K562 (cell line): ENCODE results near the gene CSMD2. TPM values are rescaled to one million over a fixed set of nuclear protein-coding genes. Genes with fewer than 3 reads are reported as not detected.

Experiments
- ATAC-seq: fragments of 200-7000 bp; cut with Tn5 transposase; 3 replicates; pipeline ENCODE4 v1.9.1; 2020; ENCODE audit warnings: moderate library complexity
- BruUV-seq: library from RNA; stranded (reverse); fragments of 400-500 nt; replicated peaks from 2 replicates; lab custom pipeline; 2021; lab: Mats Ljungman, UMichigan
- CTCF ChIA-PET: fragments of 300-600 bp; formaldehyde crosslinking; extraction: SDS; loops from one replicate; lab custom pipeline; 2021; ENCODE audit warnings: low intra/inter-chr PET ratio; lab: Yijun Ruan, JAX
- POLR2A ChIA-PET: fragments of 300-600, 350-650 bp; sonication (Branson Sonifier 250); formaldehyde crosslinking; extraction: SDS; loops from one replicate; lab custom pipeline; 2021; ENCODE audit warnings: antibody characterized with exemption, inconsistent platforms; lab: Yijun Ruan, JAX
- DNase-seq, 4 experiments: peaks; one replicate each; pipeline versions ENCODE4 v3.0.0 to v3.0.0-alpha.2; 2011 to 2018; ENCODE audit warnings: low spot score in 3 of 4, mixed read lengths in 3 of 4; ENCODE audit errors: extremely low read depth in 1 of 4
- FAIRE-seq: peaks from 2 replicates; lab custom pipeline; 2011; peaks lifted over from hg19 to GRCh38; lab: Jason Lieb, UNC
- H2AFZ ChIP-seq: 2 replicates; pipeline ENCODE4 v1.6.0; 2011; ENCODE audit warnings: low read depth, low read length, control low read depth, inconsistent platforms
- H3K27ac ChIP-seq: fragments of 200-600 bp; 3 replicates; pipeline ENCODE4 v1.8.0; 2011; ENCODE audit warnings: low read depth, mild to moderate bottlenecking, control low read depth, inconsistent platforms, low read length, moderate library complexity, mixed read lengths; ENCODE audit errors: extremely low read depth
- H3K27me3 ChIP-seq, 2 experiments: fragments of 300-600 bp in 1 of 2; 2 replicates in 1 of 2; 3 replicates in 1 of 2; pipeline versions ENCODE4 v1.6.0 to v1.8.0; 2011; ENCODE audit warnings: inconsistent platforms in 2 of 2, low read length in 2 of 2, mild to moderate bottlenecking in 1 of 2, mixed read lengths in 1 of 2, moderate library complexity in 1 of 2; ENCODE audit not compliant: control insufficient read depth in 2 of 2, insufficient read depth in 2 of 2
- H3K36me3 ChIP-seq: fragments of 300-600 bp; 3 replicates; pipeline ENCODE4 v1.8.0; 2011; ENCODE audit warnings: mild to moderate bottlenecking, low read length, inconsistent platforms; ENCODE audit not compliant: control insufficient read depth, insufficient read depth
- H3K4me1 ChIP-seq, 2 experiments: fragments of 200-600 bp in 1 of 2; replicated peaks in 1 of 2; 2 replicates in 1 of 2; 3 replicates in 1 of 2; pipeline versions ENCODE4 v1.5.1 to v1.8.0; 2011; ENCODE audit warnings: inconsistent platforms in 2 of 2, low read length in 2 of 2, mild to moderate bottlenecking in 1 of 2, mixed read lengths in 1 of 2, moderate library complexity in 1 of 2; ENCODE audit not compliant: control insufficient read depth in 2 of 2, insufficient read depth in 2 of 2
- H3K4me2 ChIP-seq: 2 replicates; pipeline ENCODE4 v1.6.1; 2011; ENCODE audit warnings: low read length, control low read depth, inconsistent platforms, mixed read lengths; ENCODE audit not compliant: insufficient read depth
- H3K4me3 ChIP-seq: fragments of 200-600 bp; sonication (generic), shearing (Covaris generic); 2 replicates; pipeline ENCODE4 v1.5.1; 2016; ENCODE audit warnings: control low read depth, inconsistent platforms
- H3K79me2 ChIP-seq: fragments of 200-600 bp; 3 replicates; pipeline ENCODE4 v1.8.0; 2011; ENCODE audit warnings: low read length, inconsistent platforms; ENCODE audit not compliant: control insufficient read depth, insufficient read depth
- H3K9ac ChIP-seq, 2 experiments: 2 replicates each; pipeline versions ENCODE4 v1.6.0 to v1.6.1; 2011; ENCODE audit warnings: low read depth in 2 of 2, low read length in 2 of 2, control low read depth in 1 of 2, inconsistent platforms in 1 of 2, mild to moderate bottlenecking in 1 of 2, mixed read lengths in 1 of 2; ENCODE audit not compliant: insufficient read depth in 1 of 2
- H3K9me1 ChIP-seq: one replicate; pipeline ENCODE4 v1.6.0; 2011; ENCODE audit warnings: inconsistent platforms, mild to moderate bottlenecking, low read length, moderate library complexity; ENCODE audit not compliant: control insufficient read depth, insufficient read depth
- H3K9me3 ChIP-seq: replicated peaks from 2 replicates; pipeline ENCODE4 v1.5.1; 2011; ENCODE audit warnings: low read depth, low read length, inconsistent platforms; ENCODE audit not compliant: control insufficient read depth, insufficient read depth
- H4K20me1 ChIP-seq: replicated peaks from 2 replicates; pipeline ENCODE4 v1.6.1; 2011; ENCODE audit warnings: low read length, inconsistent platforms, mixed read lengths; ENCODE audit not compliant: control insufficient read depth, insufficient read depth
- MXI1 ChIP-seq: IDR thresholded peaks from 2 replicates; pipeline ENCODE4 v1.6.1; 2011; ENCODE audit warnings: low read depth, mild to moderate bottlenecking, improper control_type of control experiment, low read length
- PHB ChIP-seq: fragments of 250-450 bp; sonication (Bioruptor Pico); IDR thresholded peaks from 2 replicates; pipeline ENCODE4 v1.5.0; 2021
- SAFB ChIP-seq: fragments of 200-400 bp; formaldehyde crosslinking; IDR thresholded peaks from 2 replicates; pipeline ENCODE4 v1.6.1; 2017; ENCODE audit warnings: low read depth, low read length, borderline replicate concordance
- SNIP1 ChIP-seq: fragments of 450-650 bp; IDR thresholded peaks from 2 replicates; pipeline ENCODE4 v1.7.1; 2017; ENCODE audit warnings: low read depth, mild to moderate bottlenecking
- TARDBP ChIP-seq: fragments of 450-650 bp; IDR thresholded peaks from 2 replicates; pipeline ENCODE4 v1.6.1; 2016
- XRCC4 ChIP-seq: IDR thresholded peaks from one replicate; pipeline ENCODE4 v1.6.1; 2011; ENCODE audit not compliant: insufficient read depth, insufficient read length; ENCODE audit errors: extremely low read depth
- ZNF165 ChIP-seq: fragments of 250-450 bp; sonication (Bioruptor Pico); IDR thresholded peaks from 2 replicates; pipeline ENCODE4 v1.4.0; 2020; ENCODE audit warnings: borderline replicate concordance
- whole genome bisulfite sequencing: fragments of 100-300 bp; shearing (Covaris generic); methylation state at CpG from one replicate; pipeline ENCODE4 v1.1.6; 2016; ENCODE audit warnings: low coverage, mixed read lengths; ENCODE audit not compliant: insufficient coverage; ENCODE audit errors: missing lambda C conversion rate; 5-methylcytosine and 5-hydroxymethylcytosine counted together
- in situ Hi-C: fragments of 300-500 bp; cut with MboI; formaldehyde crosslinking; loops from 4 replicates; pipeline ENCODE4 v1.15.0; 2018; ENCODE audit warnings: inconsistent platforms, mixed read lengths
- intact Hi-C: fragments of 100-400 bp; cut with micrococcal nuclease; formaldehyde crosslinking; loops from 2 replicates; pipeline ENCODE4 v1.14.2; 2022
- polyA plus RNA-seq, 8 experiments: library from polyadenylated mRNA; depleted of rRNA in 4 of 8; stranded (reverse) in 5 of 8; unstranded in 3 of 8; fragments of >200 nt; fragmentation: Nextera tagmentation in 2 of 8; fragmentation: Illumina TruSeq in 1 of 8; extraction: Ambion mirVana in 2 of 8; extraction: Trizol in 1 of 8; gene quantifications; 2 replicates each; pipeline versions ENCODE4 v1.2.1 to v1.2.3, GENCODE V29; 2011 to 2014; ENCODE audit warnings: inconsistent platforms in 1 of 8, missing spikeins in 1 of 8
- total RNA-seq, 7 experiments: library from RNA; depleted of rRNA in 6 of 7; stranded (reverse); fragments of >200 nt in 6 of 7; fragmentation: Illumina TruSeq in 2 of 7; extraction: Trizol in 2 of 7; gene quantifications; 2 replicates each; pipeline versions ENCODE4 v1.2.1 to v1.2.3, GENCODE V29; 2011 to 2021; ENCODE audit warnings: low replicate concordance in 1 of 7
- TF ChIP-seq, protein P1 (sequence below): fragments of 450-650 bp; IDR thresholded peaks from 2 replicates; pipeline ENCODE4 v1.6.1; 2017; ENCODE audit warnings: mild to moderate bottlenecking, moderate library complexity
- TF ChIP-seq, protein P2 (sequence below): sonication (generic); formaldehyde crosslinking; IDR thresholded peaks from 2 replicates; pipeline ENCODE4 v1.8.0; 2022; ENCODE audit warnings: mild to moderate bottlenecking, missing genetic modification reagents

CSMD2 gene
- total and polyA plus RNA-seq, 9 of the 15 experiments (the other 6 are each of a cell fraction or from before 2014, with no cell fraction given), result not detected

DNA sequence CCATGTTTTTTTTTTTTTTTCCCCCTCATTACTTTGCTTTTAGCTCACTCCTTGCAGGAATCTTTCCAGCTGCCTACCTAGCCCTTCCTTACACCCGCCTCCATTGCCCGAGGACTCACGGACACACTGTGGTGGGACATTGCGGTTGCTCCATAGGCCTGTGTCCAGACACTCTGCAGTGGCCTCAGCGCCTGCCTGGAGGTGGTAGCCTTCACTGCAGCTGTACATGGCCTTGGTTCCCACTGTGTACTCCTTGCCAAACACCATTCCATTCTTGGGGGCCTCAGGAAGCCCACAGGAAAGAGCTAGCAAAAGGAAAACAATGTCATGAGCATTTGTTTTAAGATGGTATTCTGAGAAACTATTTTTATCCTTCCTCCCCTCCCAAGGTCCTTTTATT, 592.6 kb downstream of the CSMD2 start:
- Histone ChIP-seq H3K9me1 (no peaks in the 10 kb centered on the region), H3K27ac (no peak overlapping the region), H4K20me1 (no peaks in the 10 kb centered on the region), H3K79me2 (no peaks in the 10 kb centered on the region), H3K4me2 (no peak overlapping the region), H3K9me3 (no peaks in the 10 kb centered on the region), H3K4me1 (no peaks in the 10 kb centered on the region), H2AFZ (no peak overlapping the region), H3K36me3 (no peaks in the 10 kb centered on the region), H3K9ac (no peak overlapping the region), H3K27me3 (peaks cover 9 to 15% of the 10 kb centered on the region in 2 experiments; a peak in 3 of 5 replicates), H3K4me3 (no peak overlapping the region)
- ChIA-PET POLR2A (interaction anchor here (1.1 kb wide), 1 partner anchor 12 kb away, joined by 4 read pairs; no protein-coding TSS in a partner anchor), CTCF (no interaction called here)
- WGBS, result 1% methylated on average over 5 of the region's 5 CpGs
- DNase-seq (no peak), ATAC-seq (no peak), FAIRE-seq (no peak)
- BruUV-seq, result no TSS peak
- in situ Hi-C loops, result no loop called here
- TF ChIP-seq PHB, result no peak
- TF ChIP-seq, protein P1, sequence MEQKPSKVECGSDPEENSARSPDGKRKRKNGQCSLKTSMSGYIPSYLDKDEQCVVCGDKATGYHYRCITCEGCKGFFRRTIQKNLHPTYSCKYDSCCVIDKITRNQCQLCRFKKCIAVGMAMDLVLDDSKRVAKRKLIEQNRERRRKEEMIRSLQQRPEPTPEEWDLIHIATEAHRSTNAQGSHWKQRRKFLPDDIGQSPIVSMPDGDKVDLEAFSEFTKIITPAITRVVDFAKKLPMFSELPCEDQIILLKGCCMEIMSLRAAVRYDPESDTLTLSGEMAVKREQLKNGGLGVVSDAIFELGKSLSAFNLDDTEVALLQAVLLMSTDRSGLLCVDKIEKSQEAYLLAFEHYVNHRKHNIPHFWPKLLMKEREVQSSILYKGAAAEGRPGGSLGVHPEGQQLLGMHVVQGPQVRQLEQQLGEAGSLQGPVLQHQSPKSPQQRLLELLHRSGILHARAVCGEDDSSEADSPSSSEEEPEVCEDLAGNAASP, result no peak
- no peak for TF ChIP-seq XRCC4
- no peak for TF ChIP-seq SAFB
- TF ChIP-seq ZNF165 (CRISPR knock-in tag), result no peak
- no peak for TF ChIP-seq MXI1
- no peak for TF ChIP-seq TARDBP
- TF ChIP-seq SNIP1, result no peak
- TF ChIP-seq, protein P2, sequence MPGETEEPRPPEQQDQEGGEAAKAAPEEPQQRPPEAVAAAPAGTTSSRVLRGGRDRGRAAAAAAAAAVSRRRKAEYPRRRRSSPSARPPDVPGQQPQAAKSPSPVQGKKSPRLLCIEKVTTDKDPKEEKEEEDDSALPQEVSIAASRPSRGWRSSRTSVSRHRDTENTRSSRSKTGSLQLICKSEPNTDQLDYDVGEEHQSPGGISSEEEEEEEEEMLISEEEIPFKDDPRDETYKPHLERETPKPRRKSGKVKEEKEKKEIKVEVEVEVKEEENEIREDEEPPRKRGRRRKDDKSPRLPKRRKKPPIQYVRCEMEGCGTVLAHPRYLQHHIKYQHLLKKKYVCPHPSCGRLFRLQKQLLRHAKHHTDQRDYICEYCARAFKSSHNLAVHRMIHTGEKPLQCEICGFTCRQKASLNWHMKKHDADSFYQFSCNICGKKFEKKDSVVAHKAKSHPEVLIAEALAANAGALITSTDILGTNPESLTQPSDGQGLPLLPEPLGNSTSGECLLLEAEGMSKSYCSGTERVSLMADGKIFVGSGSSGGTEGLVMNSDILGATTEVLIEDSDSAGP (CRISPR knock-in tag), result no peak
- intact Hi-C loops, result no loop called here
